CD14-positive monocyte (primary cell): ENCODE results near the gene CCNL2. TPM values are rescaled to one million over a fixed set of nuclear protein-coding genes. Genes with fewer than 3 reads are reported as not detected.

Experiments
- DNase-seq, 3 donors: peaks; one replicate each; pipeline ENCODE4 v3.0.0-alpha.2; 2011 to 2022
- H2AFZ ChIP-seq: 2 replicates; pipeline ENCODE4 v1.6.0; 2012; ENCODE audit warnings: mild to moderate bottlenecking, low read depth, low read length, inconsistent platforms; ENCODE audit not compliant: insufficient read depth, poor library complexity, severe bottlenecking
- H3K27ac ChIP-seq, 2 donors: 1 replicate in 1 of 2; 2 replicates in 1 of 2; pipeline ENCODE4 v1.5.1; 2012 to 2013; ENCODE audit warnings: low read length in 2 of 2, control low read depth in 1 of 2, inconsistent platforms in 1 of 2, low read depth in 1 of 2, mild to moderate bottlenecking in 1 of 2
- H3K27me3 ChIP-seq, 2 donors: one replicate each; pipeline versions ENCODE4 v1.6.0 to v1.6.1; 2011 to 2013; ENCODE audit warnings: low read length in 2 of 2; ENCODE audit not compliant: control insufficient read depth in 2 of 2, insufficient read depth in 2 of 2
- H3K36me3 ChIP-seq, 2 donors: replicated peaks in 1 of 2; 1 replicate in 1 of 2; 2 replicates in 1 of 2; pipeline versions ENCODE4 v1.5.1 to v1.6.1; 2012 to 2013; ENCODE audit warnings: low read length in 2 of 2, control low read depth in 1 of 2, inconsistent platforms in 1 of 2, mild to moderate bottlenecking in 1 of 2; ENCODE audit not compliant: insufficient read depth in 2 of 2, control insufficient read depth in 1 of 2
- H3K4me1 ChIP-seq, 2 donors: 1 replicate in 1 of 2; 2 replicates in 1 of 2; pipeline versions ENCODE4 v1.5.1 to v1.6.1; 2012 to 2013; ENCODE audit warnings: low read length in 2 of 2, control low read depth in 1 of 2, inconsistent platforms in 1 of 2, mild to moderate bottlenecking in 1 of 2, moderate library complexity in 1 of 2; ENCODE audit not compliant: insufficient read depth in 2 of 2, control insufficient read depth in 1 of 2
- H3K4me2 ChIP-seq: replicated peaks from 2 replicates; pipeline ENCODE3; 2012; ENCODE audit warnings: low read length, moderate library complexity, mild to moderate bottlenecking; ENCODE audit not compliant: poor library complexity, severe bottlenecking; ENCODE audit errors: extremely low read depth
- H3K4me3 ChIP-seq, 3 experiments: fragments of 200-600 bp in 1 of 3; sonication (generic) in 1 of 3; replicated peaks in 1 of 3; 1 replicate in 2 of 3; 2 replicates in 1 of 3; pipeline ENCODE4 v1.5.1; 2011 to 2013; ENCODE audit warnings: low read length in 3 of 3, mild to moderate bottlenecking in 3 of 3, control low read depth in 2 of 3, low read depth in 2 of 3, inconsistent platforms in 1 of 3, moderate library complexity in 1 of 3
- H3K79me2 ChIP-seq: 2 replicates; pipeline ENCODE4 v1.6.0; 2012; ENCODE audit warnings: mild to moderate bottlenecking, control low read depth, inconsistent platforms, low read length, moderate library complexity; ENCODE audit not compliant: insufficient read depth
- H3K9ac ChIP-seq: 2 replicates; pipeline ENCODE4 v1.6.0; 2017; ENCODE audit warnings: low read length, mild to moderate bottlenecking; ENCODE audit not compliant: insufficient read depth, poor library complexity, severe bottlenecking
- H3K9me3 ChIP-seq, 2 donors: replicated peaks in 1 of 2; 1 replicate in 1 of 2; 2 replicates in 1 of 2; pipeline versions ENCODE4 v1.5.1 to v1.6.1; 2012 to 2013; ENCODE audit warnings: low read length in 2 of 2, control low read depth in 1 of 2; ENCODE audit not compliant: control insufficient read depth in 1 of 2, insufficient read depth in 1 of 2
- H4K20me1 ChIP-seq: 2 replicates; pipeline ENCODE4 v1.6.0; 2012; ENCODE audit warnings: mild to moderate bottlenecking, low read length, control low read depth, moderate library complexity; ENCODE audit not compliant: insufficient read depth
- H3K27ac Mint-ChIP-seq, 7 donors: one replicate each; pipeline ENCODE4 v1.8.0; 2020; ENCODE audit warnings: mild to moderate bottlenecking in 7 of 7, mixed read lengths in 7 of 7, moderate library complexity in 6 of 7, inconsistent platforms in 2 of 7
- H3K27me3 Mint-ChIP-seq, 3 donors: one replicate each; pipeline ENCODE4 v1.8.0; 2021 to 2022; ENCODE audit warnings: low read depth in 3 of 3, mild to moderate bottlenecking in 3 of 3, mixed read lengths in 3 of 3, moderate library complexity in 3 of 3, inconsistent platforms in 1 of 3
- H3K36me3 Mint-ChIP-seq, 2 donors: one replicate each; pipeline ENCODE4 v1.8.0; 2020; ENCODE audit warnings: mixed read lengths in 2 of 2, inconsistent platforms in 1 of 2, mild to moderate bottlenecking in 1 of 2
- H3K4me1 Mint-ChIP-seq: one replicate; pipeline ENCODE4 v1.8.0; 2020; ENCODE audit warnings: mild to moderate bottlenecking, mixed read lengths
- H3K4me3 Mint-ChIP-seq, 2 donors: one replicate each; pipeline ENCODE4 v1.8.0; 2020; ENCODE audit warnings: mild to moderate bottlenecking in 2 of 2, mixed read lengths in 2 of 2, moderate library complexity in 1 of 2
- H3K9me3 Mint-ChIP-seq, 7 donors: one replicate each; pipeline ENCODE4 v1.8.0; 2020 to 2022; ENCODE audit warnings: mixed read lengths in 7 of 7, mild to moderate bottlenecking in 6 of 7, moderate library complexity in 6 of 7, inconsistent platforms in 2 of 7
- WGBS: methylation state at CpG from one replicate; pipeline ENCODE4 v1.1.5; 2013; ENCODE audit warnings: missing lambda C conversion rate; ENCODE audit not compliant: insufficient coverage; 5-methylcytosine and 5-hydroxymethylcytosine counted together
- intact Hi-C, 2 donors: fragments of 100-400 bp; cut with micrococcal nuclease; formaldehyde crosslinking; loops; one replicate each; pipeline versions ENCODE4 v1.15.0 to v1.15.1; 2023
- polyA plus RNA-seq, 3 donors: library from polyadenylated mRNA; depleted of rRNA in 1 of 3; unstranded in 2 of 3; stranded (reverse) in 1 of 3; fragments of 300-500 nt in 2 of 3; fragments of >200 nt in 1 of 3; fragmentation: Illumina TruSeq in 2 of 3; gene quantifications; 1 replicate in 2 of 3; 2 replicates in 1 of 3; pipeline ENCODE4 v1.2.3, GENCODE V29; 2012 to 2021
- TF ChIP-seq, protein P1 (sequence below): fragments of 200-600 bp; IDR thresholded peaks from one replicate; pipeline ENCODE4 v1.8.0; 2022; ENCODE audit warnings: antibody characterized with exemption, mild to moderate bottlenecking

CCNL2 gene
- polyA plus RNA-seq, 3 donors, result 8.6 to 178 (median 10.4) TPM

- no peak overlapping the region for H3K4me3 Mint-ChIP-seq
- intact Hi-C loops, result no loop called here
- no peaks in the 10 kb centered on the region for H3K4me1 Mint-ChIP-seq
- Histone ChIP-seq H3K9me3 (no peaks in the 10 kb centered on the region), H2AFZ (no peak overlapping the region), H3K36me3 (peaks cover 9 to 29% of the 10 kb centered on the region in 2 donors), H3K79me2 (no peaks in the 10 kb centered on the region), H3K4me1 (no peaks in the 10 kb centered on the region), H3K4me2 (no peak overlapping the region), H4K20me1 (peaks cover 4% of the 10 kb centered on the region), H3K27me3 (no peaks in the 10 kb centered on the region), H3K4me3 (no peak overlapping the region), H3K27ac (no peak overlapping the region), H3K9ac (no peak overlapping the region)
- peak overlapping the region in 1 of 7 donors; percentile 80 for H3K27ac Mint-ChIP-seq
- TF ChIP-seq, protein P1, sequence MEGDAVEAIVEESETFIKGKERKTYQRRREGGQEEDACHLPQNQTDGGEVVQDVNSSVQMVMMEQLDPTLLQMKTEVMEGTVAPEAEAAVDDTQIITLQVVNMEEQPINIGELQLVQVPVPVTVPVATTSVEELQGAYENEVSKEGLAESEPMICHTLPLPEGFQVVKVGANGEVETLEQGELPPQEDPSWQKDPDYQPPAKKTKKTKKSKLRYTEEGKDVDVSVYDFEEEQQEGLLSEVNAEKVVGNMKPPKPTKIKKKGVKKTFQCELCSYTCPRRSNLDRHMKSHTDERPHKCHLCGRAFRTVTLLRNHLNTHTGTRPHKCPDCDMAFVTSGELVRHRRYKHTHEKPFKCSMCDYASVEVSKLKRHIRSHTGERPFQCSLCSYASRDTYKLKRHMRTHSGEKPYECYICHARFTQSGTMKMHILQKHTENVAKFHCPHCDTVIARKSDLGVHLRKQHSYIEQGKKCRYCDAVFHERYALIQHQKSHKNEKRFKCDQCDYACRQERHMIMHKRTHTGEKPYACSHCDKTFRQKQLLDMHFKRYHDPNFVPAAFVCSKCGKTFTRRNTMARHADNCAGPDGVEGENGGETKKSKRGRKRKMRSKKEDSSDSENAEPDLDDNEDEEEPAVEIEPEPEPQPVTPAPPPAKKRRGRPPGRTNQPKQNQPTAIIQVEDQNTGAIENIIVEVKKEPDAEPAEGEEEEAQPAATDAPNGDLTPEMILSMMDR, result no peak
- H3K36me3 Mint-ChIP-seq, result peaks cover 21 to 44% of the 10 kb centered on the region in 2 donors
- DNase-seq, result no peak
- peaks cover 0 to 1% (median 0%) of the 10 kb centered on the region in 7 donors for H3K9me3 Mint-ChIP-seq
- 95% methylated on average over 31 of the region's 32 CpGs for WGBS
- H3K27me3 Mint-ChIP-seq, result peaks cover 0 to 6% (median 0%) of the 10 kb centered on the region in 3 donors
These were observed 62.0 kb downstream of the CCNL2 start for GRCh38 chr1:1336931-1337792.

DNA sequence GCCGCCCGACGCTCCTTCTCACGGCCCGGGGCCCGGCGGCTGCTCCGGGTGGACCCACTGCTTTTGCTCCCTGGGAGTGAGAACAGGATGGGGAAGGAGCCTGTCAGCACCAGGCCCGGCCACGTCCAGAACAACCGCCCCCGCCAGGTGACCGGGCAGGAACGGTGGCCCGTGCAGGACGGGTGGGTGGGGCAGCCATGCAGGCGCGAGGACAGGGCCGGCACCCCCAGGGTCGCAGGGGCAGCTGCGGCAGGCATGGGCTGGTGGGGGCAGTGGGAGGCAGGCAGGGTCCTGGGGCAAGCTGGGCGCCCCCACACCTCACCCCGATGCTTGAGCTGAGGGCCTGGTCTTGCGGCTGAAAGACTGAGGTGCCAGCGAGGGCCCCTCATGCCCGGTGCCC, 62.7 kb downstream of the CCNL2 start:
- no peaks in the 10 kb centered on the region for H3K27me3 ChIP-seq
- peaks cover 9 to 26% of the 10 kb centered on the region in 2 donors for H3K36me3 ChIP-seq
- H3K4me3 ChIP-seq, result no peak overlapping the region
- no peak for DNase-seq
- no peaks in the 10 kb centered on the region for H4K20me1 ChIP-seq
- H3K4me1 Mint-ChIP-seq, result no peaks in the 10 kb centered on the region
- no peaks in the 10 kb centered on the region for H3K79me2 ChIP-seq
- H3K4me2 ChIP-seq, result no peak overlapping the region
- H3K36me3 Mint-ChIP-seq, result peaks cover 21 to 40% of the 10 kb centered on the region in 2 donors
- H3K4me1 ChIP-seq, result no peaks in the 10 kb centered on the region
- H2AFZ ChIP-seq, result no peak overlapping the region
- no peak overlapping the region for H3K27ac ChIP-seq
- peaks cover 0 to 6% (median 0%) of the 10 kb centered on the region in 3 donors for H3K27me3 Mint-ChIP-seq
- intact Hi-C loops, result no loop called here
- no peak overlapping the region for H3K27ac Mint-ChIP-seq
- TF ChIP-seq, protein P1, result no peak
- H3K9ac ChIP-seq, result no peak overlapping the region
- no peaks in the 10 kb centered on the region for H3K9me3 ChIP-seq
- H3K9me3 Mint-ChIP-seq, result peaks cover 0 to 1% (median 0%) of the 10 kb centered on the region in 7 donors
- WGBS, result 96% methylated on average over 23 of the region's 26 CpGs
- H3K4me3 Mint-ChIP-seq, result no peak overlapping the region
